ENCODE data around the gene QRICH1.
A peak's percentile ranks its signal among the peaks of the same experiment; 100 is the strongest.

QRICH1 gene

DNA sequence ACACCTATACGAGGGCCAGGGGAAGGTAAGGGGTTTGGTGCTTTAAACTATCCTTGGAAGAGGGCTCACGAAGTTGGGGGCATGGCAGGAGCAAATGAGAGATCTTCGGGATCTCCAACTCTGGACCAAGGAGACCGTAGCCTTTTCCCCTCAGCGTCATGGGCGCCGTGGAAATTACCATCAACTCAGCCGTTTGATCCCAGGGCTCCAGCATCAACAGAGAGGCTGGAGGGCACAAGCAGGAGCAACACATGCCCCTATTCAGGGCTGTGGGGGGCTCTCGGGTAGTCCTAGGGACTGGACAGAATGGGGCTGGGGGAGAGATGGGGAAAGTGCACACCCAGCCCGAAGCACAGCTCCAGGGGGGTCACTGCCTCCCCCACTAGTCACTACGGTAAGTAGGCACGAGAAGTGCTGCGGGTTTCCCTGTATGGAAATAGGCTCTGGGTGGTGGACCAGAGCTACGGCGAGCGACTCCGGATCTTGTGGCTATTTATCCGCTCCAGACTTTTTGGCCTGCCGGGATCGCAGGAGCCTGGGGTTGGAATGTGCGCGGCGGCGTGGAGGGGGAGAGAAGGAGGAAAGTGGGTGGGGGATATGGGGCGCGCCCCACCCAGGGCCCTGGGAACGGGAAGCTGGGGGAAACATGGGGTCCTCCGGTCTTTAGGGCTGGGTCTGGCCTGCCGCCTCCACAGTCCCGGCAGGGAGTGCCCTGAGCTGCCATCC, 39.5 kb upstream of the QRICH1 start:
- H3K27me3 Mint-ChIP-seq (ENCODE audit: low read depth), result no peaks in the 10 kb centered on the region
- peak overlapping the region; percentile 77 to 98 (median 88) for H3K27ac Mint-ChIP-seq
- peaks cover 19% of the 10 kb centered on the region for H3K36me3 Mint-ChIP-seq (ENCODE audit: low read depth)
- peak overlapping the region; percentile 98 to 99 (median 98) for H3K4me3 Mint-ChIP-seq
- TF ChIP-seq, protein P1, sequence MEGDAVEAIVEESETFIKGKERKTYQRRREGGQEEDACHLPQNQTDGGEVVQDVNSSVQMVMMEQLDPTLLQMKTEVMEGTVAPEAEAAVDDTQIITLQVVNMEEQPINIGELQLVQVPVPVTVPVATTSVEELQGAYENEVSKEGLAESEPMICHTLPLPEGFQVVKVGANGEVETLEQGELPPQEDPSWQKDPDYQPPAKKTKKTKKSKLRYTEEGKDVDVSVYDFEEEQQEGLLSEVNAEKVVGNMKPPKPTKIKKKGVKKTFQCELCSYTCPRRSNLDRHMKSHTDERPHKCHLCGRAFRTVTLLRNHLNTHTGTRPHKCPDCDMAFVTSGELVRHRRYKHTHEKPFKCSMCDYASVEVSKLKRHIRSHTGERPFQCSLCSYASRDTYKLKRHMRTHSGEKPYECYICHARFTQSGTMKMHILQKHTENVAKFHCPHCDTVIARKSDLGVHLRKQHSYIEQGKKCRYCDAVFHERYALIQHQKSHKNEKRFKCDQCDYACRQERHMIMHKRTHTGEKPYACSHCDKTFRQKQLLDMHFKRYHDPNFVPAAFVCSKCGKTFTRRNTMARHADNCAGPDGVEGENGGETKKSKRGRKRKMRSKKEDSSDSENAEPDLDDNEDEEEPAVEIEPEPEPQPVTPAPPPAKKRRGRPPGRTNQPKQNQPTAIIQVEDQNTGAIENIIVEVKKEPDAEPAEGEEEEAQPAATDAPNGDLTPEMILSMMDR (IDR thresholded peaks at IDR 0.05; ENCODE audit: unreplicated experiment in 3 of 3), result no peak
- H3K9me3 Mint-ChIP-seq, result no peaks in the 10 kb centered on the region
- H3K4me1 Mint-ChIP-seq, result peaks cover 19% of the 10 kb centered on the region

DNA sequence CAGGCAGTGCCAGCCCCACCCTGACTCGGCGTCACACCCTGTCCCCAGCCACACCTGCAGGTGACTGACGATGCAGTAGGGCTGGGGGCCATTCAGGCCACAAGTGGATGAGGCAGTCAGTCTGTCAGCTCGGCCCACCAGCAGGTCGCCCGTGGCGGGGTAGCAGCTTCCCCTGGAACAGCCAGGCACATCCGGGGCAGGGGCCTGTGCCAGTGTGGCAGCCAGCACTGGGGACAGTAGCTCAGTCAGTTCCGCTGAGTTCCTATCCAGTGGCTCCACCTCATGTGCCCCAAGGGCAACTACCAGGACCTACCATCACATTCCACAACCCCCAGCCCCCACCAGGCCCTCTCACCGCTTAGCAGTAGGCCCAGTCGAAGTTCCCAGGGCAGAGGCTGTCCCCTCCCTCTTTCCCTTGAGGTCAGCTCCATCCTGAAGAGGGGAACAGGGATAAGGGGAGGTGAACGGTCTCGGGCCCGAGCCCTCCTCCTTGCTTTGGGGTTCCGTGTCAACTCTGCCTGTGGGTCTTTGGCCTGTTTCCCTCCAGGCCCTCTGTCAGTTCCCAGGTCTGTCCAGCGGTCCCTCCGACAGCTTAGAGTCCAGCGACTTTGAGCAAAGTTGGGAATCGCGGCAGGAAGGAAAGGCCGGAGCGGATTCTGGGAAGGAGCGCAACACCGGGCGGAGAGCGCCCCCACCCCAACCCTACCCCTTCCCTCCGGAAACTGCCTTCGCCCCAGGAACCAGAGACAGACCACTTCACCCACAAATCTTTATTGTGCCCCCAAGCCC, 38.8 kb upstream of the QRICH1 start, which contains the start of gene LAMB2:
Gene LAMB2 (minus strand): TSS at position 614 of the 789 bp plus-strand sequence. CDS start 183 bp downstream, at position 431.
- peaks cover 19% of the 10 kb centered on the region for H3K4me1 Mint-ChIP-seq
- no peaks in the 10 kb centered on the region for H3K27me3 Mint-ChIP-seq (ENCODE audit: low read depth)
- TF ChIP-seq, protein P1 (IDR thresholded peaks at IDR 0.05; ENCODE audit: unreplicated experiment in 3 of 3), result no peak
- peaks cover 19% of the 10 kb centered on the region for H3K36me3 Mint-ChIP-seq (ENCODE audit: low read depth)
- H3K27ac Mint-ChIP-seq, result peak within 1 kb of the TSS; percentile 77 to 98 (median 88)
- H3K4me3 Mint-ChIP-seq, result peak within 1 kb of the TSS; percentile 98 to 99 (median 98)
- H3K9me3 Mint-ChIP-seq, result no peaks in the 10 kb centered on the region

DNA sequence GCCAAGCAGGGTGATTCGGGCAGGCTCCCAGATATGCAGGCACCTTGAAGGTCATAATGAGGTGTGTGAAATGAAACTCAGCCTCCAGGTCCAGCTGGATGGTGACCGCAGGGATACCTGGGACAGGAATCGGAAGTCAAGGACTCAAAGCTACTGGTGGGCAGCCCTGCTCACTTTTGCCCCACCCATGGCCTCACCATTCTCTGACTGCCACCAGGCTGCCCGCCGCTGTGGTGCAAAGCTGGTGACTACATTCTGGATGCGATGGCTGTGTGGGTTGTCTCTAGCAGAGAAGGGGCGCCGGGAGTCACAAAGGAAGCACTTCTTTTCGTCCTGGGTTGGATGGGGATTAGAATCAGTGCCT, 38.2 kb upstream of the QRICH1 start:
- H3K36me3 Mint-ChIP-seq (ENCODE audit: low read depth), result peaks cover 19% of the 10 kb centered on the region

DNA sequence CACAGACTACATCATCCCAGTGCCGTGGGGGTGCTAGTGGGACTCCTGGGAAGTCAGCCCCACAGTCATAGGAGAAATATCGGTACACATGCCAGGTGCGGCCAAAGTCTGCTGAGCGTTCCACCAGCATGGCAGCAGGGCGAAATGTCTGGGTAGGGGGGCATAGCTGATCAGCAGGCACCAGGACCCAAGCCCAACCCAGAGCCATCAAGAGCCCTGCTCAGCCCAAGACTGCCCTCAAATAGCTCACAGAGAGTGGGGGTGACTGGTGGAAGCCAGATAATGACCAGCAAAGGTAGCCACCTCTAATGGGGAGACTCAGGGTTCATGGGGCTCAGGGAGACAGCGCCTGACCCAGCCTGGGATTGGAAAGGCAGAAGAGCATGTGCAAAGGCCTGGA, 37.7 kb upstream of the QRICH1 start:
- Mint-ChIP-seq H3K27me3 (ENCODE audit: low read depth) (no peaks in the 10 kb centered on the region), H3K36me3 (ENCODE audit: low read depth) (peaks cover 21% of the 10 kb centered on the region), H3K4me1 (peaks cover 19% of the 10 kb centered on the region), H3K4me3 (peak overlapping the region; percentile 98 to 99 (median 98)), H3K9me3 (no peaks in the 10 kb centered on the region), H3K27ac (peak overlapping the region; percentile 77 to 98 (median 80))
- TF ChIP-seq, protein P1 (IDR thresholded peaks at IDR 0.05; ENCODE audit: unreplicated experiment in 3 of 3), result no peak

More for the DNA sequence above, 38.2 kb upstream of the QRICH1 start:
- peaks cover 19% of the 10 kb centered on the region for H3K4me1 Mint-ChIP-seq
- H3K27ac Mint-ChIP-seq, result peak overlapping the region; percentile 77 to 98 (median 80)
- no peaks in the 10 kb centered on the region for H3K27me3 Mint-ChIP-seq (ENCODE audit: low read depth)
- no peaks in the 10 kb centered on the region for H3K9me3 Mint-ChIP-seq
- TF ChIP-seq, protein P1 (IDR thresholded peaks at IDR 0.05; ENCODE audit: unreplicated experiment in 3 of 3), result no peak
- H3K4me3 Mint-ChIP-seq, result peak overlapping the region; percentile 98 to 99 (median 98)

DNA sequence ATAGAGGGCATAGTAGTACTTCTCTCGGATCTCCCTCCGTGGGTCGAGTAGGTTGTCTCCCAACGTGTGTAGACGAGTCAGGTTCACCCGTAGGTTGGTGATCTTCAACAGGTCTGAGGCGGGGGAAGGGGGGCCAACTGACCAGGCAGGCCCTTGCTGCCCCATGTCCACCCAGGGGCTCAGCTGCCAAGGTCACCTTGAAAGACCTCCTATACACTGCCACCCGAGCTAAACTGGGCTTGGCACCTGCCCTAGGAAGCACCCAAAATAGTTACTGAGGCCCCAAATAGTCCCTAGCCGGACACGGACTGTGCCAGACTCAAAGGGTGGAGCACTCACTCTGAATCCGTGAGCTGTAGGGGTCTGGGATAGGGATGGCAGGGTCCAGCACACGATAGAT, 37.2 kb upstream of the QRICH1 start:
- H3K9me3 Mint-ChIP-seq, result no peaks in the 10 kb centered on the region
- H3K27me3 Mint-ChIP-seq (ENCODE audit: low read depth), result no peaks in the 10 kb centered on the region
- H3K4me1 Mint-ChIP-seq, result peaks cover 19% of the 10 kb centered on the region
- peaks cover 23% of the 10 kb centered on the region for H3K36me3 Mint-ChIP-seq (ENCODE audit: low read depth)
- TF ChIP-seq, protein P1 (IDR thresholded peaks at IDR 0.05; ENCODE audit: unreplicated experiment in 3 of 3), result no peak
- peak overlapping the region; percentile 13 to 77 (median 31) for H3K27ac Mint-ChIP-seq
- H3K4me3 Mint-ChIP-seq, result peak overlapping the region; percentile 98 to 99 (median 98)

Data from nephron (organoid).